Measurements from ENCODE around the gene ANKH.
"Not testable (repeated sequence)": the region's sequence is repeated elsewhere in the genome, so short reads cannot be mapped to it uniquely, and the experiment has no call there.

Gene ANKH

DNA sequence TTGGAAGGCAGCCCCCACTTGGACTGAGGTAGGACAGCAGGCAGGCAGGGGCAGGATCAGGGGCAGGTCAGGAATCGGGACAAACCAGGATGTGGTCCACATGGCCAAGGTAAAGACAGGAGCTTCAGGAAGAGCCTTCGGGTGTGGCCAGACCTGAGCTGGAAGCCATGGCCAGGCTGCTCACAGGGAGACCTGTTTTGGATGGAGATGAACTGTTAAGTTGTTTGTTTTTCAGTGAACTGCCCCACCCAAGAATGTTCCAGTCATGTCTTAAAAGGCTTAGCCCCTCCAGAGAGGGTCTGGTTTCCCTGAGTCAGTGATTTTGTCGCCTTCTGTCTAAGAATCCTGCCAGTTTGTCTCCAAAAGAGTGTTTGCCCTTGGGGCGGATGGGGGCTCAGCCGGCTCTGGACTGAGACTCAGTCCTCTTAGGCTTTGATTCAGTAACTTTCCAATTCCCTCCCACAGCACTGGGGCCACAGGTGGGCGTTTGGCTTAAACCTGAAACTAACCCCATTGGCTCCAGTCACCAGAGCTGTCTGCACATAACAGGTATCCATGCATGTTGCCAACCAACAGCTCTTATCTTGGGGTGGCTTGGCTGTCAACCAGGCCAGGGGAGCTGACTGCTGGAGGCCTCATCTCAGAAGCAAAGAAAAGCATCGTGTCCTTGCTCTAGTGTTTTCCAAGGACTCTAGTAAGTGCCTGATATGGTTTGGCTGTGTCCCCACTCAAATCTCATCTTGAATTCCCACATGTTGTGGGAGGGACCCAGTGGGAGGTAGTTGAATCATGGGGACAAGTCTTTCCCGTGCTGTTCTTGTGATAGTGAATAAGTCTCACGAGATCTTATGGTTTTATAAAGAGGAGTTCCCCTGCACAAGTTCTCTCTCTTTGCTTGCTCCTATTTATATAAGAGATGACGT, 11.3 kb upstream of the ANKH start:
- no peak for DNase-seq

DNA sequence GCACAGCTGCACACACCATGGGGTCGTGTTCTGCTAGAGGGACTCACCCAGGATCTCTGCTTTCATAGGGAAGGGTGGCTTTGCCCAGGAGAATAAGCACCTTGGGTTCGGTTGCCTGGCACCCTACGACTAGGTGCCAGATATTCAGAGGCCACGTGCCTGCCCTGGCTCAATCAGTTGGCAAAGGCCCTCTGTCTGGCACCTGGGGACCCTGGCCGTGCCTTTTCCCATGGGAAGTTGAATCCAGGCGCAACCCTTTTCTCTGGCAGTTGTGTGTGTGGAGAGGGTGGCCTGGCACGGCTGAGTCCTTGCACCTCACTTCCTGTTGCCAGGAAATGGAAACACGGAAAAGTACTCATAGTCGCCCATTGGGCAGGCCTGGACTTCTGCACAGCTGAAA, 10.2 kb upstream of the ANKH start:
- DNase-seq: no peak

DNA sequence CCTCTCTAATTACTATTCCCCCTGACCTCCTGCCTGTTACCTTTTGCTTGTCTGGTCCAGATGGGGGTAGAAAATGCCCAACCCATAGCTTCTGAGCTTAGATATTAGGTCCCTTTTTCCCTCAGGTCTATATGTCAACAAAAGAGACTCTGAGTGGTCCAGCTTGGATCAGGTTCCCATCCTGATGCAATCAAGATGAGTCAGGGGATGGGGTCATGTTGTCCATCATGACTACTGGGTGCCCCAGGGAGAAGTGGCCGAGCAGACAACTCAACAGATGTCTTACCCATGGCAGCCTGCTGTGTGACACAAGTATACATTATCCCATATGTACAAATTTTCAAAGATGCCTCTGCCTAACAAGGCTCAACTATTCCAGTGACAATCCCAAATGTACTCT, 9.1 kb upstream of the ANKH start:
- DNase-seq: no peak

DNA sequence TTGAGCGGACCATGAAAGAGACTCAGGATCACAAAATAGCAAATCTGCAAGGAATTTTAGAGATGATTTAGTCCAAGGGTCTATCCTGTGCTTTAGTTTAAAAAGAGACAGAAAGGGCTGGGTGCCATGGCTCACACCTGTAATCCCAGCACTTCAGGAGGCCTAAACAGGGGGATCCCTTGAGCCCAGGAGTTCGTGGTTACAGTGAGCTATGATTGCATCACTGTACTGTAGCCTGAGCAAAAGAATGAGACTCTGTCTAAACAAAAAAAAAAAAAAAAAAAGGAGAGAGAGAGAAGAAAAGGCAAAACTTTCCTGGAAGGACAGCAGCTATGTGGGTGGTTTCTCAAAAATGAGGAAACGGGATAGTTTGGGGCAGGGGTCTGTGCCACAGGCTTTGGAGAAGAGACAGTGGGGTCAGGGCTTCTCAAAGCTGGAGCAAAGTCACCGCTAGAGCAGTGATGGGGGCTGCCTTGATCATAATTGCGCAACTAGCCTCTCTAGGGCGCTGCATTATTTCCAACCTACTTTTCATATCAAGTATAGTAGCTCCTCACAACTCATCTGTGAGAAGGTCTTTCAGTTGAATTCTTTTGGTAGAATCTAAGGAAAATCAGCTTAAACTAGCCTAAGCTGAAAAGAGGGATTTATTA, 8.5 kb upstream of the ANKH start:
- no peak for DNase-seq

DNA sequence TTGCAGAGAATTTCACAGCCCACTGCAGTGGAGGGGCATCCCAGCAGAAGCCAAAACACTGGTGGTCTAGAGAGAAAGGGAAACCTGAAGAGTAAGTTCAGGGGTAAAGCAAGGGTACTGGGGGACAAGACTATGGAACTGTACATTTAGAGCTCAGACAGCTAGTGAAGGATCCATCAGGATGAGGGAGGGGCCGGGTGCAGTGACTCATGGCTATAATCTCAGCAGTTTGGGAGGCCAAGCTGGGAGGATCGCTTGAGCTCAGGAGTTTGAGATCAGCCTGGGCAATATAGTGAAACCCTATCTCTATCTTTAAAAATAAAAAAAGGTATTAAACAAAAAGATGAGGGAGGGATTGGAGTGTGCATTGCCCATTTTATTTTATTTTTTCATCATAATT, 7.8 kb upstream of the ANKH start:
- DNase-seq: no peak

DNA sequence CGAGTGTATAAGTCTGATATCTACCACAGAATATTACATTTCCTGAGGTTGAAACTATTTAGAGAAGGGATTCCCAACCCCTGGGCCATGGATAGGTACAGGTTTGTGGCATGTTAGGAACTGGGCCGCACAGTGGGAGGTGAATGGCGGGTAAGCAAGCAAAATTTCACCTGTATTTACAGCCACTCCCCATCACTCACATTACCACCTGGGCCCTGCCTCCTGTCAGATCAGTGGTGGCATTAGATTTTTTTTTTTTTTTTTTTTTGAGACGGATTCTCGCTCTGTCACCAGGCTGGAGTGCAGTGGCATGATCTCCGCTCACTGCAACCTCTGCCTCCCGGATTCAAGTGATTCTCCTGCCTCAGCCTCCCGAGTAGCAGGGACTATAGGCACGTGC, 6.6 kb upstream of the ANKH start:
- DNase-seq: not testable (repeated sequence)

DNA sequence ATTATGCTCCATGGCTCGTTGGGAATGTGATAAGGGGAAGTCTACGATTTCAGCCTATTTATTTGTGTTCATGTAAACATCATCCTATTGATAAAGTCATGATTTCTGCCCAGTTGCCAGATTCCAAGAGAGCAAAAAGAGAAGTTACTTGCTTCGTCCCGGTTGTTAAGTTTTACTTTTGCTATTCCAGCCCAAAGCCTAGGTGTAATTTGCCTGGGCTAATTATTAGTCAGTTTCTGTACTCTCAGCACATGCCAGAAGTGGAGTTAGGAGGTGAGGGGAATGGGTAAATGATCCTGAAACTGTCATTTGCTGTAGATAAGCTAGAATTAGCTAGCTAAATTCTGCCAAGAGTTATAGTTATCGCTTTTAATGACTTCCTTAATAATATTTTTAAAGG, 4.5 kb upstream of the ANKH start:
- no peak for DNase-seq

DNA sequence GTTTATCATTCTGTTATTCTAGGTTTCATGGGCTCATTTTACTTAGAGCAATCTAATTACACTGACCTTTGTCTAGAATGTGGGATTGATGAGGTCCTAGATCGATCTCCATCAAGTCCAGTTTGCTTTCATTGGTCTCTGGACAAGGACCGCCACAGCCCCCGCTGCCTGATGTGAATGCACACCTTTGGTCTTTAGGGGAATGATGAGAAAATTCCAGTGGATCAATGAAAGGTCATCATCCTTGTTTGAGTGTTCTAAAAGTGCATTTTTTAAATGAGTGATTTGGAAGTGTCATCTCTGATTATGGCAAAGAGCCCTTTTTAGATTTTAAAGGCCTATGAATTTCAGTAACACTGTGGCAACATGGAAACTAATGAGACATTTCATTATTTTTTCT, 2.2 kb upstream of the ANKH start:
- DNase-seq: no peak

DNA sequence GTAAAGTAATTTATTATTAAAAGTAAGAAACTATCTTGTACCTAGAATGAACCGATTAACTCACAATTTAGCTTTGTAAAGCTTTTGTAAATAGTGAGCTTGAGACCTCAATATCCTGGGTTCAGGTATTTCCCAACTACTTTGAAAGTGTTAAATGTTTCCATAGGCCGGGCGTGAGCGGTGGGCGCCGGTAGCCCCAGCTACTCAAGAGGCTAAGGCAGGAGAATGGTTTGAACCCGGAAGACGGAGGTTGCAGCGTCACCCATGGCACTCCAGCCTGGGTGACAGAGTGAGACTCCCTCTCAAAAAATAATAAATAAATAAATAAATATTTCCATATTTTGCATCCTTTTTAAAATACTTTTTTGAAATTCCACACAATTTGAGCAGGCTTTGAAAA, 1.5 kb upstream of the ANKH start:
- no peak for DNase-seq

DNA sequence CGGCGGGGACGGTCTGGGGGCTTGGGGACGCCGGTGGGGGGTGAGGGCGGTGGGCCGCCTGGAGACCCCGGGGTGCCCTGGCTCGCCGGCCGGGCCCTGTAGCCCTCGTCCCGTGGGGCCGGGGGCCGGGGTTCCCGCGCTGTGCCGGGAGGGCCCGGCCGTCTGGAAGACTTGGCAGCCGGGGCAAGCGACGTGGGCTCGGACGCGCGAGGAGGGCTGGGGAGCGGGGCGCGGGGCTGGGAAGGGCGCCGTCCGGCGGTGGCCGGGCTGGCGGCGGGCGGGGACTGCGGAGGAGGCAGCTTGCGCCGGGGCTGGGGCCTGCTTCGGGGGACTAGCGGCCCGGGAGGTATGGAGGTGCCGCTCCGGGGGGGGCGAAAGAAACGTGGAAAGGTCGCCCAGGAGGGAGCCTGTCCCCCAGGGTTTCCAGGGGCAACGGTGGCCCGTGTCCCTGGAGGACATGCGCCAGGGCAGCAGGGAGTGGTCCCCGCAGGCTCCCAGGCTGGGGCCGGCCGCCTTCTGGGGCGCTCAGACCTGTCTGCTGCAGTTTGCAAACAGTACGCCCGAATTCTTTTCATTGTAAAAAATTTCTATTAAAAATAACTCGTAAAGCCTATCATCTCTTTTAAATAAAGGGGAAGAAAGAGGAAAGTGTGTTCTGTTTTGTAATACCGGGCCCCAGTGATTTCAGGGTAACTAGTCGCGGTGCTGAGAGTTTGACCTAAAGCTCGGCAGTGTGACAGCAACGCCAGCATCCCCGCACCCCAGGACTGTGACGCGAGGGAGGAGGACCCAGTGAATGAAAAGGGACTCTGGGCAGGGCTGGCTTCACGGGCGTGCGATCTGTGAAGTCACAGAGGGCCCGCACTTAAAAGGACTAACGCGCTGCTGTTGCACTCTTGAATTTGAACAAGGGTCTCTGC, 752 bp upstream of the ANKH start:
- DNase-seq: peak; percentile 71

DNA sequence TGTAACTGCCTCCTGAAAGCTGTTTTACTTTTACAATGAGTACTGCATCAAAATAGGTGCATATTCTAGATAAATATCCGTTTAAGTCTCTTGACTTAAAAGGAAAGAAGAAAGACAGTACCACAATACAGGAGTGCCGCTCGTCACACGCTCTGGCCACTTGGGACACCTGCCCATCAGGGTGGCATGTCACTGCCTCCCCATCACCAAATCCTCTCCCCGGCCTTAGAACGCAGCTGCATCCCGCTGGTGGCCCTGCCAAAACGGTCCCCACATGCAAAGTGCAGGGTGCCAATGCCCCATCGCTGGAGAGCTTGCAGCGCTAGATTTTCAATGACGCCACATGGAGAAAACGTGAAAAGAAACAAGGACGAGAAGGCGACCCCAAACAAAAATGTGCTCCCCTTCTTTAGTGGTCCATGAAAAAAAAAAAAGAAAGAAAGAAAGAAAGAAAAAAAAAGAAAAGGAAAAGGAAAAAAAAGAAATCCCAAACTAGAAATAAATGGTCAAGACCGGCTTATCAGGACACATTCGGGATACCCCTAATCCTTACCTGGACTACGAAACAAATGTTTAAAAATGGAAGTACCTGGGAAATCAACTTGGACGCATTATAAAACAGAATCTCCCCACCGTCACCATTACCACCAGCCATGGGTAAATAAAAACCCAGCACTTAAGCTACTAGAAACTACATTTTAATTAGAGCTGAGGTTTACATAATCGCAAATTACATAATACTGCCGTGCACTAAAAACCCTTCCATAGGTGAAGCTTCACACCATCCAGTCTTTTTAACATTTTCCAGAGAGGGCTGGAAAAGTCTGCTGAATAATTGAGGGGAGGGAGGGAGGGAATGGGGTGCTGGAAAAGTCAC, 1.0 kb downstream of the ANKH start:
- DNase-seq: no peak

DNA sequence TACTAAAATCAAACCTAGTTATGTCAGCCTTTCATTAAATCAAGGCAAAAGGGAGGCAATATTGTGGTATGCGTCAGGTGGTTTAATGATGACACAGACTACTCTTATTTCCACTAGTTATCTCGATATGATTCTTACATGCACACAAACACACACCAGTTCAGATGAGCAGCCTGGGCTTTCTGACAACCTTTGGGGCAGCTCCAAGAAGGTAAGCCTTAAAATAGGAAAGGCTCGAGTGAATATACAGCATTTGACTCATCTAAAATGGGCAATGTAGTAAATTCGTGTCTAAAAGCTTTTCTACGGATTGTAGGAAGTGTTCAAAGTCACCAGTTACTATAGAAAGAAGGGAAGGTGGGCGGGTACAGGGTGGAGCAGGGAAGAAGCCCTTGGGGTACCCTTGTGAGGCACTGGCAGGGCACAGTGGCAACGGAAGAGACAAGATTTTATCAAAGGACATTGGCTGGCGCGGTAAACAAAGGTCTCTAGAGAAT, 1.9 kb downstream of the ANKH start:
- peak; percentile 56 for DNase-seq

DNA sequence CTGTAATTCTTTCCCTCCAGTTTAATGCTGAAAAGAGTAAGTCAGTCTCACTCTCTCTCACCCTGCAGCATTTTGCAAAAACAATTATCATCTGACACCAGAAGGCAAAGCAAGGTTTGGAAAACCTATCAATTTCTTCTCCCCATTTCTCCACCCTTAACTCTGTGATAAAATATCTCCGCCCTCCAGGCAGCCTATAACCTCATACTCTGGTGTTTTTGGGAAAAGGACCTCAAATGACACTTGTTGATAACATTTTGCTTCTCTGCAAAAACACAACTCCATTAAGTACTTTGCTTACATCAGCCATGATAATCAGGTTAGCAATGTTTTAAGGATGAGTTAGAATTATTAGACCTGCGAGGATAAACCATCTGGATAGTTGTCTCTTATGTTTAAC, 2.3 kb downstream of the ANKH start:
- DNase-seq: peak; percentile 89

DNA sequence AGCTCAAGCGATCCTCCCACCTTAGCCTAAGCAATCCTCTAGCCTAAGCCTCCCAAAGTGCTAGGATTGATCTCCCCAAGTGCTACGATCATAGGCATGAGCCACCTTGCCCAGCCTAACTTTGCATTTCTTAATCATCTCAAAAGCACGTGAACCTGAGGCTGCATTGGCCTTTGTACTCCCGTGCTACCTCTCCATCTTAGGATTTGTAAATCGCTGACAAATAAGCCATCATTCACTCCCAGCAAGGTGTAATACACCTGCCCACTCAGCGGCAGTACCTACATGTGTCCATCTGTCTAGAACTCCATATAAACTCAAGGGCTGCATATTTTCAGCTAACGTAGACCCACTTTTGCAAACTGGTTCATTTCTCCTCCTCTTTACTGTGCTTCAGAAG, 2.8 kb downstream of the ANKH start:
- no peak for DNase-seq

DNA sequence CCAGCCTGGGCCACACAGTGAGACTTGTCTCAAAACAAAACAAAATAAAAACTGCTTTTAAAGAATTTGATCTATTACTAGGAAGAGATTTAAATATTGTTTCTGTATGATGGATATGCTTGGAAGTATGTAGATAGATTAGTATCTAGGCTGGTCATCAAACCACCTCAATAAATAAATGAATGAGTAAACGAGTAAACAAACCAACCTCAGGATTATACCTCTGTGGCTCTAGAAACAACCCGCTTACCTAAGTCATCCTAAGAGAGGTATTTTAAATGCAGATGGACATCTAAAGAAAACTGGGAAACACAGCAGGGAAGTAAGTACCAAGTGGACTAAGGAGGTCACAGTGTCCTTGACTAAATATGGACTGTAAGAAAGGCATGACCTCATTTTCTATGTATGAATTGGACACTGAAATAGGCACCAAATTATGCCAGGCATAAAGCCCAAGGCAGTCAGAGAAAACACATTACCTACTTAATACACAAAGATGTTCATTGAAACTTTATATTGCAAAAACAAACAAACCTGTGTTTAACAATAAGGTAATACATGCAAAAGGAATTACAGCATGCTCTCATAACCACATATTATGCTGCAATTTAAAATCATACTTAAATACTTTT, 7.3 kb downstream of the ANKH start:
- DNase-seq: no peak

DNA sequence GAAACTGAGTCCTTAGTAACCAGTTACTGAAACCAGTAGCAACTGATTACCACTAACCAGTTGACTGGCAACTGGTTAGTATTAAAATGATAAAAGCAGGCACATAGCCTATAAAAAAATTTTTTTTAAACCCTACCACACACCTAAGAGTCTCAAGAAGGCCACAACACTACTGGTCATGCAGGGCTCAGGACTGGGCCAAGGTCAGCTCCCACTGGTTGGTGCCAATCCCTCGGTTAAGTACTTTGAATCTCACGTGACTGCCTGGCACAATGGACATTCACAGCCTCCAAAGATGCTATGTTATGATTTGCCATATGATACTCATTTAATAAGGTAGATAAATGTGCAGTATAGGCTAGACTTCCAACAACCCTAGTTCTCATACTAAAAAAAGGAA, 8.5 kb downstream of the ANKH start:
- no peak for DNase-seq

DNA sequence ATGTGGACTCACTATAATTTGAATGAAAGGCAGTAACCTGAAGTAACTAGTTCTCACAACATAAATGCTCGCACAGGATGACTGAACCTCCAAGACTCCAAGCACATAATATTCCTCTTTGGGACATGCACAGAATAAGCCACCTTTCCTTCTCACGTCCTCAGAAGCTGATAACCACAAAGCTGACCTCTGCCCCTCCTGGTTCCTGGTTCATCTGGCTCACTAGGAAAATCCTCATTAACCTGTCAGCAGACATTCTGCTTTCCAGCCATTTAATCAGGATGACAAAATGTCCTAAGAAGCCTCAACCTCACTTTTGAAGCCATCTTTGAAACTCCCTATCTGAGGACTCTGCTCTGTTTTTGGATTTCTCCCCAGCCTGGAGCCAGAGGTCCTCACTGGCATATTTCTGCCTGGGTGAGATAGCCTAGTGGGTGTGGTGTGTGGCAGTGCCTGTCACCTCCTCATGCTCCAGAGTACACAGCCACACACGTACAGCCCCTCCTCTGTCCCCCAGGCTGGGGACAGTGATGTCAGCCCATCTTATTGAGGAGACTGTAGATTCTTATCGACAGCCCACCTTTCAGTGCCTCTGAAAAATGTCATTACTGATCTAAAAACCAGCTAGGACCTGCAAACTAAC, 10.3 kb downstream of the ANKH start:
- DNase-seq: peak; percentile 86

DNA sequence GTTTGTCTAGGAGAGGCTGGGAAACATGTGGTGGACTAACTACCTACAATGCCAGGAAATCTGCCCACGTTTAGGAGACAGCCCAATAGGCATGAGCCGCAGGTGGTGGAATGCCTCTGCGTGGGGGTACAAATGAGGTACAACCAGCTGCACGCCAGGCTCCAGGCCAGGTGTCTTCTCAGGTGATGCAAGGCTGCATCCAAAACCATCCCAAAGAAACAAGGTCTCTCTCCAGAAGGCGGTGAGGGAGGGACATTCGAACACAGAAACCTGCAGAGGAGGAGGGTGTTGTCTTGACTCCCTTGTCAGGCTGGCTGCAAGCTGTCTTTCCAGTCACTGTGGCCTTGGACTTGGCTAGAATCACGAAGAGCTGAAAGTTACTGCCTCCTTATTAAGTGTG, 11.6 kb downstream of the ANKH start:
- no peak for DNase-seq

DNA sequence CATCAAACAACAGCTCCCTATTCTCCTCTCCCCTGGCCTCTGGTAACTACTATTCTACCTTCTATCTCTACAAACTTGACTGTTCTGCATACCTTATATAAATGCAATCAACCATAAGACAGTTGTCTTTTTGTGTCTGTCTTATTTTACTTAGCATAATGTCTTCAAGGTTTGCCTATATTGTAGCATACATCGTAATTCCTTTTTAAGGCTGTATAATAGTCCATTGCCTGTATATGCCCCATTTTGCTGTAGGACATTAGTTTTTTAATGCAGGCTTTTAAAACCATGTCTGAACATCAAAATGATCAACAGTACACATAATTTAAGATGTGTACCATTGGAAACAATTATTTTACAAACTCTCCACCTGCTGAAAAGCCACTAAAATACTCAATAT, 12.4 kb downstream of the ANKH start:
- no peak for DNase-seq

DNA sequence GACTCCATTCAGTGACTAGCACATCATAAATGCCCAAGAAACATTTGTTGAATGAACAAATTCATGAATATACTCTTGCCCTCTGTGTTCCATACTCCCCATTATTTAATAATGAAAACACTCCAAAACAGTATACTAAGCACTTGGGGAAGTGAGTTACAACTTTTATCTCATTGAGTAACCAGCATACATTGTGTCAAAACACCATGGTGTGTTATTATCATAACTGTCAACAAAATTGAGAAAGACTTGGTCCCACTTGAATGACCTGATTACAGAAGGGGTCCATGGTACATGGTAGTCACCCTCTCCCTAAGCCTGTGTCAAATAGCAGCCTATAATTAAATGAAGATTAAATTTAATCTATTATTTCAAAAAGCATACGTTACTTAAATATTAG, 16.2 kb downstream of the ANKH start:
- peak; percentile 44 for DNase-seq

DNA sequence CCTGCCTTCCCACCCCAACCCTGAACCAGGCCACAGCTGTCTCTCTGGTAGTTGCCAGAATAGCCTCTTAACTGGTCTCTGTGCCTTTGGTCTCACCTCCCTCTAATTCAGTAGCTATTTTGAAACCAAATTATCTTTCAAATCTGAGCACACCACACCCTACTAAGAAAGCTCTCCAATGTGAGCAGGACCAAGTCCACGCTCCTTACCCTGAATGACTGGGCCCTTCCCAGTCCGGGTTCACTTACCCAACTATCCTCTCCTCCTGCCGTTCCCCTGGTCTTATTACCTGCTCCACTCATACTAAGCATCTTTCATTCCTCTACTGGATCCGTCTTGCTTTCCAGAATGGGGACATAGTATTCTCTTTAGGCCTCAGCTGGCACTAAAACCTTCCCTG, 16.8 kb downstream of the ANKH start:
- peak; percentile 24 for DNase-seq
